Activated T-helper 17 cell treated with anti-CD3 and anti-CD28 coated beads, Interleukin-2, amount 50 U/mL, for 72 hours (primary cell): ENCODE results near the gene FMN2. TPM values are rescaled to one million over a fixed set of nuclear protein-coding genes. Genes with fewer than 3 reads are reported as not detected.

ENCODE experiments used
- ATAC-seq: fragments of 150-1000 bp; cut with Tn5 transposase; replicated peaks from 2 replicates; pipeline ENCODE4 v1.10.0; 2021; ENCODE audit warnings: mild to moderate bottlenecking, moderate library complexity
- H3K27ac Mint-ChIP-seq: one replicate; pipeline ENCODE4 v1.8.0; 2022; ENCODE audit warnings: mixed read lengths
- H3K27me3 Mint-ChIP-seq: one replicate; pipeline ENCODE4 v1.8.0; 2022; ENCODE audit warnings: mixed read lengths
- H3K36me3 Mint-ChIP-seq: one replicate; pipeline ENCODE4 v1.8.0; 2022; ENCODE audit warnings: low read depth, mild to moderate bottlenecking, mixed read lengths
- H3K4me1 Mint-ChIP-seq: one replicate; pipeline ENCODE4 v1.8.0; 2022; ENCODE audit warnings: mixed read lengths
- H3K4me3 Mint-ChIP-seq: one replicate; pipeline ENCODE4 v1.8.0; 2022; ENCODE audit warnings: mild to moderate bottlenecking, mixed read lengths
- H3K9me3 Mint-ChIP-seq: one replicate; pipeline ENCODE4 v1.8.0; 2022; ENCODE audit warnings: mixed read lengths
- total RNA-seq, 2 donors: library from RNA; stranded (reverse); gene quantifications; one replicate each; pipeline ENCODE4 v1.2.3, GENCODE V29; 2022

FMN2 gene
- total RNA-seq, 2 donors from 2014 or later: not detected

DNA sequence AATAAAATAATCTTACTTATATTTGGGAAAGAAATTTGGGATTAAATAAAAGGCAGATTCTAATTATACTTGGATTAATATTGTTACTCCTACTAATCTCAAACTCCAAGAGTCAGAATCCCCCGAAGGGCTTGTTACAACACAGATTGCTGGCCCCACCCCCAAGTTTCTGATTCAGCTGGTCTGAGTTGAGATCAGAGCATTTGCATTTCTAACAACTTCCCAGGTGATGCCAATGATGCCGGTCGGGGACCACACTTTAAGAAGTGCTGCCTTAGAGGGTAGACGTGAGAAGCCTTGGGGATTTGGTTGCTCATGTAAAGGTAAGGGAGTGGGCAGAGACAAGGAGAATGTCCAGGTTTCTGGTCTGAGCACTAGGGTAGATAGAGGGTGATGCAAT is 47.2 kb downstream of the FMN2 start:
- no peak overlapping the region for H3K4me3 Mint-ChIP-seq
- ATAC-seq: no peak
- peaks cover 3% of the 10 kb centered on the region for H3K9me3 Mint-ChIP-seq
- peaks cover 27% of the 10 kb centered on the region for H3K27me3 Mint-ChIP-seq
- no peaks in the 10 kb centered on the region for H3K4me1 Mint-ChIP-seq
- H3K27ac Mint-ChIP-seq: no peak overlapping the region
- no peaks in the 10 kb centered on the region for H3K36me3 Mint-ChIP-seq

DNA sequence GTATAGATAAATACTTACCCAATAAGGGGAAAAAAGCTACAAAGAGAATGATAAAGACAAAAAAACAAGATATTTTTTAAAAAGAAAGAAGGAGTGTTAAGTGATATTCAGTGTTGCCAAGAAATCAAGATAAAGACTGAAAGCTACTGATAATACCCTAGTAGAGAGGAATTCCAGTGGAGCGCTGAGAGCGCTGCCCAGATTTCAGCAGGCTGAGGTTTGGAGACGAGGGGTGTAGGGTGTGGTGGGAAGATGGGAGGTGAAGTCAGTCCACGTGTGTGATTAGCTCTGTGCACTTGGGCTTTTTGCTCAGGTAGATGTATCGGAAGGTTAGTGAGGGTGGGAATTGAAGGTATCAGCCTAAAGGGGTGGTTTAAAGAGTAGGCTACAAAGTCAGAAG is 47.8 kb downstream of the FMN2 start:
- H3K27ac Mint-ChIP-seq: no peak overlapping the region
- no peaks in the 10 kb centered on the region for H3K36me3 Mint-ChIP-seq
- ATAC-seq: no peak
- H3K4me3 Mint-ChIP-seq: no peak overlapping the region
- H3K4me1 Mint-ChIP-seq: no peaks in the 10 kb centered on the region
- H3K9me3 Mint-ChIP-seq: peaks cover 3% of the 10 kb centered on the region
- H3K27me3 Mint-ChIP-seq: peaks cover 24% of the 10 kb centered on the region

DNA sequence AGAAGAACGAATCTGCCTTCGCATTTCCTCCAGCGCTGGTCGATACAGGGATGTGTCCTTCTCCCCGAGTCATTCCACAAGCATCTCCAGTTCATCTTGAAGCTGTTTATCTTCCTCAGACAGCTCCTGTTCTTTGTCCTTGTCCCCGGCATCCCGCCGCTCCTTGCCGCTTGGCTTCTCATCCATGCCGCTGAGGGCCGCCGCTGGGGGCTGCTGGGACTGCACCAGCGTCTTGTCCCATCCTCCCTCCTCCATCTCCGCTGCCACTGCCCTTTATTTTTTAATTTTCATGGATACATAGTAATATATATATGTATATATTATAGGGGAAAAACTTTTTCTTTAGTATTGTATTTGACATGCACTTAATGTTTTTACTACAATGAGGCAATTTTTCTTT is 53.4 kb downstream of the FMN2 start:
- ATAC-seq: no peak
- H3K27me3 Mint-ChIP-seq: peaks cover 14% of the 10 kb centered on the region
- no peaks in the 10 kb centered on the region for H3K4me1 Mint-ChIP-seq
- H3K27ac Mint-ChIP-seq: no peak overlapping the region
- H3K9me3 Mint-ChIP-seq: no peaks in the 10 kb centered on the region
- no peak overlapping the region for H3K4me3 Mint-ChIP-seq
- H3K36me3 Mint-ChIP-seq: no peaks in the 10 kb centered on the region

DNA sequence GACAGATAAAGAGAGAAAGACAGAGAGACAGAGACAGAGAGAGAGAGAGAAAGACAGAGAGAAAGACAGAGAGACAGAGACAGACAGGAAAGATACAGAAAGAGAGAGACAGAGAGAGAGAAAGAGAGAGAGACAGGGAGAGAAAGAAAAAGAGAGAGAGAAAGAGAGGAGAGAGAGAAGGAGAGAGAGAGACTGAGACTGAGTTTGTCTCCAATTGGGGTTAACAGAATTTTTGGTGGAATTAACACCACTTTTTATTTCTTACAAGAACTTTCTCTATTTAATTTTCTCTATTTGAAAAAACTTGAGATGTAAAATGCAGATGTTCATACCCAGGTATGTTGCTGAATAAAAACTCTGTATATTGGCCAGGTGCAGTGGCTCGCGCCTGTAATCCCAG is 56.6 kb downstream of the FMN2 start:
- no peak overlapping the region for H3K4me3 Mint-ChIP-seq
- no peak overlapping the region for H3K27ac Mint-ChIP-seq
- H3K36me3 Mint-ChIP-seq: no peaks in the 10 kb centered on the region
- no peak for ATAC-seq
- H3K27me3 Mint-ChIP-seq: peaks cover 11% of the 10 kb centered on the region
- H3K4me1 Mint-ChIP-seq: no peaks in the 10 kb centered on the region
- no peaks in the 10 kb centered on the region for H3K9me3 Mint-ChIP-seq

DNA sequence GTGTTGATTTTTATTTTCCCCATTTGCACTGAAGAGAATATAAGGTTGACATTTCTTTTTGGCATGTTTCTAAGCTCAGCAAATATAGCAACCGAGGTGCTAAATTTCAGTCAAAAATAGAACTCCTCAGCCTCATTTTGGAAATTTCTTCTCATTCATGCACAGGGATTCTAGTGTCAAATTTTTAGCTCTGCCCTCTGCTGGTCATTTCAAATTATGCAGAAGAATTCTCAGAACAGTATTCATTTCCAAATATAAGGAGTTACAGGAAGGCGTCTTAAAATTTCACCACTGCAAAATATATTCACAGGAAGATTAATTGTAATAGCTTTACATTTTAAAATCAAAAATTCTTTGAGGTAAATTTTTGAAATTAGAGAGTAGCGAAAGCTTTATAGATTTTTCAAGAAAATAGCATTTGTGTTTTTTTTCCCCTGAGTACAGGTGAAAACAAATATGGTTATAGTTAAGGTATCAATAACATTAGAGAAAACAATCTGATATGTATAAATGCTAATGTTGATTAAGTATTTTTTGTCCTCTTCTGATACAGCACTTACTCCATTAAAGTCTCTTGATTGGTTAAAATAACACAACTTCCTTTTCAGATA is 57.9 kb downstream of the FMN2 start:
- no peak for ATAC-seq
- Mint-ChIP-seq H3K27me3 (peaks cover 11% of the 10 kb centered on the region), H3K4me1 (no peaks in the 10 kb centered on the region), H3K4me3 (no peak overlapping the region), H3K36me3 (no peaks in the 10 kb centered on the region), H3K27ac (no peak overlapping the region), H3K9me3 (no peaks in the 10 kb centered on the region)

DNA sequence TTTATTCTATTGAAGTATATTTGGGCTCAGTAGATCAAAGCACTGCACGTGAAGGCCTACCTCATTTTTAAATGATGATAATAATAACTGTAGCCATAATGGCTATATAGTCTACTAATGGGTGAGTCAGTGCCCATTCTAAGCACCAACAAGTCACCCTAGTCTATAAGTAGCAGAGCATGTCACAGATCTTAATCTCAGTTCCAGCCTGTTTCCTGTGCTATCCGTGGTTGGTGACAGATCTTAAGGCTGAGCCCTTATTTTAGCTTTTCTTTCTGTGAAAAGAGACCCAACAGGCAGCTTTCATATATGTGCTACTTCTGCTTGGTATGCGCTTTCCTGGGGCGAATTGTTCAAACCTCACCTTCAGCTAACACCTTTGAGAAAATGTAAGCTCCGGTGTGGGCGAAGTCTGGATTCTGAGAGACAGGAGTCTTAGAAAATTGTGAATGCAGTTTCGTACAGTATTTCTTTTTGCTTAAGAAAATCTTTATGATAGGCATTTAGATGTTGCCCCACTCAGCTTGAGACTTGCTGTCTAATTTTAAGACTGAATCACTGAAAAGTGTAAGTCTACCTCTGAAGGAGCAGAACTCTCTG is 59.6 kb downstream of the FMN2 start:
- peaks cover 8% of the 10 kb centered on the region for H3K27me3 Mint-ChIP-seq
- no peak for ATAC-seq
- H3K9me3 Mint-ChIP-seq: no peaks in the 10 kb centered on the region
- H3K4me1 Mint-ChIP-seq: no peaks in the 10 kb centered on the region
- no peak overlapping the region for H3K27ac Mint-ChIP-seq
- no peak overlapping the region for H3K4me3 Mint-ChIP-seq
- no peaks in the 10 kb centered on the region for H3K36me3 Mint-ChIP-seq

DNA sequence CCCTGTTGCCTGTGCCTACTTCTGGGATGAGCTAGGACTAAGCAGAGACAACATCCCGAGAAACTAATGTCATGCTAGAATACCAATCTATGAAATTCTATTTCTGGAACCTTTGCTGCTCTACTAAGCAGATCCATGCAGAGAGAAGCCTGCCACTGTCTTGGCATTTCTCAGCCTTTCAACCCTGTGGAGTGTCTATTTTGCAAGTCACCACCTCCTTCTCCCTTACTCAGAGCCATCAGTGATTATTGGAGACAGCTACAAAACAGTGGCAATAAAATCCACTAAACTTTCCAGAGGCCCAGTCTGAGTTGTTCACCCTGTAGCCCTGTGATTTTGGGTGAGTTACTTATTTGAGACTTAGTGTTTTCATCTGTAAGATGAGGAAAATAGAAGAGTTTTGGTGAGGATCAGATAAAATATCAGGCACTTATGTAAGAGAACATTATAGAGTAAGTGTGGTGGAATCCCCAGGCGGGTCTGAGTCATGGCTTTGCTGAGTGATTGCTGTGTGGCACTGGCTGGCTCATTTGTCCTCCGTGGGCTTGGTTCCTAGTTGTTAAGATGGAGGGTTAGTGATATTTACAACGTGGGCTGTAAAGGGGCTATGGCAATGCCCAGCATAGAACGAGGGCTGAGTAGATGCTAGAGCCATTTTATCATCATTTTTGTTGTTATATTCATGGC is 61.1 kb downstream of the FMN2 start:
- H3K27ac Mint-ChIP-seq: no peak overlapping the region
- no peak for ATAC-seq
- H3K9me3 Mint-ChIP-seq: no peaks in the 10 kb centered on the region
- no peaks in the 10 kb centered on the region for H3K4me1 Mint-ChIP-seq
- H3K36me3 Mint-ChIP-seq: no peaks in the 10 kb centered on the region
- H3K27me3 Mint-ChIP-seq: peaks cover 8% of the 10 kb centered on the region
- no peak overlapping the region for H3K4me3 Mint-ChIP-seq

DNA sequence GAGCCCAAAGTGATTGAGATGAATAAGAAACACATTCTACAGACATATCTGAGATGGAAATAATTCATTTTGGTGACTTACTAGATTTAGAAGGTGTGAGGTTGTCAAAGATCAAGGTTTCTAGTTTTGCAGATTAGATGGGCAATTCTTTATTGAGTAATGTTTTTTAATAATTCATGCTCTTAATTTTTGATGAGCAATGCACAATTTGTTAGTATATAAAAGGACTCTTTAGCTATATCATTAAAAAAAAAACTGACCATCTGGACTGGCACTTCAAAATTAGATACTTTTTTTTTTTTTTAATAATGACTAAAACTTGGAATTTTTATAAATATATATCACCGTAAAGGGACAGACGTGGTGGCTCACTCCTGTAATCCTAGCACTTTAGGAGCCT is 63.9 kb downstream of the FMN2 start:
- Mint-ChIP-seq H3K27me3 (no peaks in the 10 kb centered on the region), H3K4me1 (no peaks in the 10 kb centered on the region), H3K9me3 (no peaks in the 10 kb centered on the region), H3K4me3 (no peak overlapping the region), H3K27ac (no peak overlapping the region), H3K36me3 (no peaks in the 10 kb centered on the region)
- no peak for ATAC-seq

DNA sequence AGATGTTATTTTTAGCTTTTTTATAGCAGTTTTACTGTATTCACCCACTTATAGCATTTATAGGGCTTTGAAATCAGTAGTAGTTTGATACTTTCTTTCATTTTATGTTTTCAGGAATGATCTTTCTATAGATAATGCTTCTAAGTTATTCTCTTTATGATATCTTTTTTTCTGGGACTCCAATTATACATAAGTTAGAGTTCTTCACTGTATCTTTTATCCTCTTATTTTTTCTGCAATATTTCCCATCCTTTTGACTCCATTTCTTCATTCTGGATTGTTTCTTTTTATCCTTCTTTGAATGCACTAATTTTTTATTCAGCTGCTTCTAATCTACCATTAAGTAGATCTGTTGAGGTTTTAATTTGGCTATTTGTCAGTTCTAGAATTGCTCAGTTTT is 73.1 kb downstream of the FMN2 start:
- Mint-ChIP-seq H3K27ac (no peak overlapping the region), H3K27me3 (peaks cover 3% of the 10 kb centered on the region), H3K36me3 (no peaks in the 10 kb centered on the region), H3K4me3 (no peak overlapping the region), H3K9me3 (peaks cover 4% of the 10 kb centered on the region), H3K4me1 (no peaks in the 10 kb centered on the region)
- ATAC-seq: no peak

DNA sequence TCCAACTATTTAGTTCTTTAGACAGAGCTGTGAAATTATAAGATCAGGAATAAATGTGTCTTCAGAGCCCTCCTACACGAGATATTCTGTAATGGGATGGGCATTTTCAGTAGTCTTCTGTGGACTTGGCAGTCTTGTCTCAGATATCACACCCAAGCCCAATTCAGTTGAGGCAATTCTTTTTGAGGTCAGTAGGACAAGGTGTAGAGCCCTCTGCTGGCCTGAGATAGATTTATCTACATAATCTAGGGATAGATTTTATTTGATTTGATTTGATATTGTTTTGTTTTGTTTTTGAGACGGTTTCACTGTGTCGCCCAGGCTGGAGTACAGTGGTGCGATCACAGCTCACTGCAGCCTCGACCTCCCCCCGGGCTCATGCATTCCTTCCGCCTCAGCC is 77.5 kb downstream of the FMN2 start:
- H3K27ac Mint-ChIP-seq: no peak overlapping the region
- H3K4me1 Mint-ChIP-seq: no peaks in the 10 kb centered on the region
- peaks cover 12% of the 10 kb centered on the region for H3K27me3 Mint-ChIP-seq
- no peaks in the 10 kb centered on the region for H3K36me3 Mint-ChIP-seq
- H3K9me3 Mint-ChIP-seq: peaks cover 4% of the 10 kb centered on the region
- no peak for ATAC-seq
- H3K4me3 Mint-ChIP-seq: no peak overlapping the region

DNA sequence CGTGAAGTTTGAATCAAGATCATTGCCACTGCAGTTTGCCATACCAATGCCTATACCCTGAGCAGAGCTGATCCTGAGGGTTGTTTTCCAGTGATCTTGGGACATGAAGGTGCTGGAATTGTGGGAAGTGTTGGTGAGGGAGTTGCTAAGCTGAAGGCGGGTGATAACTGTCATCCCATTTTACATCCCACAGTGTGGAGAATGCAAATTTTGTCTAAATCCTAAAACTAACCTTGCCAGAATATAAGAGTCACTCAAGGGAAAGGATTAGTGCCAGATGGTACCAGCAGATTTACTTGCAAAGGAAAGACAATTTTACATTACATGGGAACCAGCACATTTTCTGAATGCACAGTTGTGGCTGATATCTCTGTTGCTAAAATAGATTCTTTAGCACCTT is 78.6 kb downstream of the FMN2 start:
- H3K4me1 Mint-ChIP-seq: no peaks in the 10 kb centered on the region
- no peaks in the 10 kb centered on the region for H3K9me3 Mint-ChIP-seq

DNA sequence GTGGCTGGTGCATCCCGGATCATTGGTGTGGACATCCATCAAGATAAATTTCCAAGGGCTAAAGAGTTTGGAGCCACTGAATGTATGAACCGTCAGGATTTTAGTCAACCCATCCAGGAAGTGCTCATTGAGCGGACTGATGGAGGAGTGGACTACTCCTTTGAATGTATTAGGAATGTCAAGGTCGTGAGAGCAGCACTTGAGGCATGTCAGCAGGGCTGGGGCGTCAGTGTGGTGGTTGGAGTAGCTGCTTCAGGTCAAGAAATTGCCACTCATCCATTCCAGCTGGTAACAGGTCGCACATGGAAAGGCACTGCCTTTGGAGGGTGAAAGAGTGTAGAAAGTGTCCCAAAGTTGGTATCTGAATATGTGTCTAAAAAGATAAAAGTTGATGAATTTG is 79.1 kb downstream of the FMN2 start:
- Mint-ChIP-seq H3K4me3 (no peak overlapping the region), H3K27me3 (peaks cover 16% of the 10 kb centered on the region)
- ATAC-seq: no peak

More for the DNA sequence above, 78.6 kb downstream of the FMN2 start:
- H3K27ac Mint-ChIP-seq: no peak overlapping the region
- peaks cover 12% of the 10 kb centered on the region for H3K27me3 Mint-ChIP-seq
- no peak overlapping the region for H3K4me3 Mint-ChIP-seq
- no peaks in the 10 kb centered on the region for H3K36me3 Mint-ChIP-seq
- no peak for ATAC-seq

DNA sequence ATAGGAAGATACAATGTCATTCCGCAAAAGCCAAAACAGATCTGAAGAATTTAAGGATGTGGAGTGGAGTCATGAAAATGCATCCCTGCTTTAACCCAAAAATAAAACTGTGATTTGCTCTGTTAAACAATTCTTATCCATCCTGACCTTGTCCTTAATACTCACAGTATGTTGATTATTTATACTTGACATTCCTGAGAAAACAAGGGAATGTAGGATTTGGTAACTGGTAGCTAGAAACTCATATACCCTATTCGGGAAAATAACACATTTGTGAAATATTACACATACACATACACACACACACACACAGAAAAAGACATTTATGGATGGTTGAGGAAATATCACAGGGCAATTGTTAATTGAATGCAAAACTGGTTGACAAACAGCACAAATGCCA is 80.2 kb downstream of the FMN2 start:
- Mint-ChIP-seq H3K4me3 (no peak overlapping the region), H3K4me1 (no peaks in the 10 kb centered on the region), H3K27ac (no peak overlapping the region), H3K9me3 (no peaks in the 10 kb centered on the region), H3K27me3 (peaks cover 17% of the 10 kb centered on the region), H3K36me3 (no peaks in the 10 kb centered on the region)
- ATAC-seq: no peak

More for the DNA sequence above, 79.1 kb downstream of the FMN2 start:
- Mint-ChIP-seq H3K9me3 (no peaks in the 10 kb centered on the region), H3K36me3 (no peaks in the 10 kb centered on the region), H3K27ac (no peak overlapping the region), H3K4me1 (no peaks in the 10 kb centered on the region)

DNA sequence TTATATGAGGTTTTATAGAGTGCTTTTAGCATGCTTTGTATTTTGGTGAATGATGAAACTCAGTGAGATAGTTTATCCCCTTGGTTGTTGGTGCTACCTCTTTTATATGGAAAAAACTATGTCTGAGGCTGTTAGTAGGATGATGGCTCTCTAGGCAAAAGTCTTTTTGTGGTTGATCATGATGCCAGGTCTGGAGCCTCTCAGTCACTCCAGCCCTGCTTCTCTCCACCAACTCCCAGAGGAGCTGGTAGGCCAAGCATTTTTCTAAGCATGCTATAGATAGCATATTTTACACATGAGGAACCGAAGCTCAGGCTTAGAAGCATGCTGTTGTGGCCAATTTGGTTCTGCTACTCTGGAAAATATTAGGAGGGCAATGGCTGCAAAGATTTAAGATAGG is 82.2 kb downstream of the FMN2 start:
- Mint-ChIP-seq H3K4me1 (no peaks in the 10 kb centered on the region), H3K27ac (no peak overlapping the region), H3K4me3 (no peak overlapping the region), H3K27me3 (peaks cover 19% of the 10 kb centered on the region), H3K36me3 (no peaks in the 10 kb centered on the region), H3K9me3 (no peaks in the 10 kb centered on the region)
- no peak for ATAC-seq

DNA sequence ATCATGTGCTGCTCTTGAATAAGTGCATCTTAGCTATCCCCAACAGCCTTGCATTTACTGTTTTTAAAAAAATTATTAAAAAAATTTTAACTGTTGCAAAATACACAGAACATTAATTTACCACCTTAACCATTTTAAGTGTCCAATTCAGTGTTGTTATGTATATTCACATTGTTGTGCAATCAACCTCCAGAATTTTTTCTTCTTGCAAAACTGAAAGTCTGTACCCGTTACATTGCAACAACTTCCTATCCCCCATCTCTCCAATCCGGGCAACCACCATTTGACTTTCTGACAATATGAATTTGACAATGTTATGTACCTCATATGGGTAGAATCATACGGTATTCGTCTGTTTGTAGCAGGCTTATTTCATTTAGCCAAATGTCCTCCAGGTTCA is 83.1 kb downstream of the FMN2 start:
- no peak overlapping the region for H3K27ac Mint-ChIP-seq
- no peaks in the 10 kb centered on the region for H3K9me3 Mint-ChIP-seq
- H3K4me1 Mint-ChIP-seq: no peaks in the 10 kb centered on the region
- ATAC-seq: no peak
- no peaks in the 10 kb centered on the region for H3K36me3 Mint-ChIP-seq
- no peak overlapping the region for H3K4me3 Mint-ChIP-seq
- H3K27me3 Mint-ChIP-seq: peaks cover 22% of the 10 kb centered on the region
